NCI-H1436 treated with DMSO at 0.1 percent for 48 hours (cell line): Measurements from ENCODE around the gene SYNDIG1.

Source experiments
- DNase-seq: peaks from one replicate; lab custom pipeline; 2025; lab: John Stamatoyannopoulos, UW

Gene SYNDIG1

DNA sequence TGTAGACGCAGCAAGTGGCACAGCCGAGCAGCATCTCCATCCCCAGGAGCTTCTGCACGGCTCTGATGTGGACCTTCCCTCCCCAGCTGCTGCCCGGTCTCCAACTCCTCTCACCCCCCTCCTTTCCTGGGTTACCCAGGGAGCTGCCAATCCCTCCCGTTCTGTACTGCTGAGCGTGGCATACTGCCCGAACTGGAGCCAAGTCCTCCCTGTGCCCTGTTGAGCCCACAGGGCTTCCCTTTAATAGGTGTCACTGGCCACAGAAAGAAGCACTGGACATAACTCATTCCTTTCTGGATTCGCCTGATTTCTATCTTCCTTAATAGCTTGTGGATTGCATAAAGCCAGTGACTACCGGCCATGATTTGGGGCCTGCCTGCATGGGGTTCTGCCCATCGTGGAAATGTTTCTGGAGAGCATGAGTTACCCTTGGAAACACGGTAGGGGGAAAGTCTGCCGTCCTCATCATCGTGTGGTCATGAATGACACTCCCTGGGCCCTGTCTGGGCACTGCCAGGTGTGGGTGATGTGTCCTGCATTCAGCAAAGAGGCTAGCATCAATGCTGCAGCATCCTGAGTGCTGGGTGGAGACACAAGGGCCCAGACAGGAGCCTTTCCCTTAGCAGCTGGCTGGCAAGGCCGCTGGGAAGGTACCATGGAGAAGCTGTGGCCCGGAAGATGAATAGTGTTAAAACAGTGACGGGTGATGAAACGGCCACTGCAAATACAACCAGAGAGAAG, 189.7 kb downstream of the SYNDIG1 start:
- DNase-seq: no peak

DNA sequence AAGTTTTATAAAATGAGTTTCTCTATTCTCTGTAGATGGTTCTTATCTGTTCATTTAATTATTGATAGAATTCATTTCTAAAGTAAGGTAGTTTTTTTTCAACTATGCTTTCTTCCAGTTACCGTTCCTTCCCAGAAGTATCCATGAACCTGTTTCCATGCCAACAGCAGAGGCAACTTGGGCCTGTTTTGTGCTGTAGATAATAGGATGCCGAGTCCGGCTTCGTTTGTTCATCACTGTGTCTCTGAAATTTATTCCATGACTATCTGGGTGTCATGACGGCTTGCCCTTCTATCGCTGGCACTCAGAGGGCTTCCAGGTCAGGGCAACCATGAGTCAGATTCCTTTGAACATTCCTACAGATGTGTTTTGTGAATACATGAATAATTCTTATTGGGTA, 190.4 kb downstream of the SYNDIG1 start:
- DNase-seq: no peak

DNA sequence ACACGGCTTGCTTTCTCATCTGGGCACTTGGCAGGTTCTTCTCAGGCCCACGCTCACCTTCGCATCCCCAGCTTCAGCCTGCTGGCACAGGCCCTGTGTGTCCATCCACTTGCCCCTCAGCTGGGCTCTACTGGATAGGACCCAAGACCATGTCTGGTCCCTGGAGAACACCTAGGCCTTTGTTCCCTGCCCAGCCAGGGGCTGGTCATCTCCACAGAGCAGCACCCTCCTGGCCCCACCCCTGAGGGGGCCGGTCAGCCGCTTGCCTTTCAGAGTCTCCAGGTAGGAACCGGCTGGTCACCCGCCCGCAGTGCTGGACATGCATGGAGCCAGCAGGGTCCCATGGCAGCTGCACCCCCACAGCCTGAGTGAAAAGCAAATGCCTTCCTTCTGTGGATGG, 191.2 kb downstream of the SYNDIG1 start:
- DNase-seq: no peak

DNA sequence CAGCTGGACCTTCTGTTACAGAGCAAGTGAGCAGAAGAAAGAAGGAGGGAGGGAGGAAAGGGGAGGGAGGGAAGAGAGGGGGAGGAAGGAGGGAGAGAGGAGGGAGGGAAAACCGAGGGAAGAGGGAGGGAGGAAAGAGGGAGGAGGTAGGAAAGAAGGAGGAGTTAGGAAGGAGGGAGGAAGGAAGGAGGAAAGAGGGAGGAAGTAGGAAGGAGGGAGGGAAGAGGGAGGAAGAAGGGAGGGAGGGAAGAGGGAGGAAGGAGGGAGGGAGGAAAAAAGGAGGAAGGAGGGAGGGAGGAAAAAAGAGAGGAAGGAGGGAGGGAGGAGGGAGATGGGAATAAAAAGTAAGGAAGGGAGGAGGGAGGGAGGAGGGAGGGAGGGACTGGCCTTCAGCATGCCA, 191.8 kb downstream of the SYNDIG1 start:
- DNase-seq: no peak

DNA sequence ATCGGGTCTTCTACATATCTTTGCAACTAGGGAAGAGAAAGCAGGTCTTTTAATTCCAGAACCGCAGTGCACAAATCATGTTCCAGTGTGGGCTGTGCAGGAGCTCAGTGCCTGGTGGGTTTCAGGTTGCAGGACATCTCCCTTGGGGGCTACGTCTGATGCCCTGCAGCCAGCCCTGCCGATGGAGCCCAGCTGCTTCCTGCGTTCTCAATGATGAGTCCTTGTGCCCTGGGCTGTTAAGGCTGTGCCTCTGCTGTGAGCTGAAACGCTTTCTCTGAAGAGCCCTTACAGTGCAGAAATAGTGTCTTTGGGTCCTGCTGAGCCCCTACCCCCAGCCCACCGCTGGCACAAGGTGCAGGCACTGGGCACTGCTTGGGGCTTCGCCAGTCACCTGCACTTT, 192.9 kb downstream of the SYNDIG1 start:
- no peak for DNase-seq

DNA sequence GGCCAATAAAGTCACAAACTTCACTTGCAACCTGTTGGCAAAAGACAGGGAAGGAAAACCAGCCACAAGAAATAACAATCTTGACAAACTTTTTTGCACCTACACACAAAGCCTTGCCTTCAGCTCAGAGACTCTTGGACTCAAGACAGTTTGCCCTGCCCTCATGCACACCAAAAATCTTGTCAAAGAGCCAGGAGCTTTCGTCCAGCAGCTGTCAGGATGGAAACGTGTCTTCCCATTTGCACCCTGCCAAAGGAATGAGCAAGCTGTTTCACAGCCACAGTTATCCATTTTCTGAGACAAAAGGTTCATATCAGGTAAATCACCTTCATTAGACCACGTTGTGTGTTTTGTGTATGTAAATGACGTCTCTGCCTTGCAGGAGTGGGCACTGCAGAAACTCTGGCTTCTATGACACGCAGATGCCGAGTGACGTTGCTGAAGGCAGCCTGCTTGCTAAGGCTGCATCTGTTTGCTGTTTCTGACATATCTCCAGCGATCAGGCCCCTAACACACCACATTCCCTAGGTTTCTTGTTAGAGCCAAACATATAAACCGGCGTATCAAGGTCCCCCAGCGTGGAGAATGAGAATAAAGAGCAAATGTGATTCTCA, 193.4 kb downstream of the SYNDIG1 start:
- no peak for DNase-seq

DNA sequence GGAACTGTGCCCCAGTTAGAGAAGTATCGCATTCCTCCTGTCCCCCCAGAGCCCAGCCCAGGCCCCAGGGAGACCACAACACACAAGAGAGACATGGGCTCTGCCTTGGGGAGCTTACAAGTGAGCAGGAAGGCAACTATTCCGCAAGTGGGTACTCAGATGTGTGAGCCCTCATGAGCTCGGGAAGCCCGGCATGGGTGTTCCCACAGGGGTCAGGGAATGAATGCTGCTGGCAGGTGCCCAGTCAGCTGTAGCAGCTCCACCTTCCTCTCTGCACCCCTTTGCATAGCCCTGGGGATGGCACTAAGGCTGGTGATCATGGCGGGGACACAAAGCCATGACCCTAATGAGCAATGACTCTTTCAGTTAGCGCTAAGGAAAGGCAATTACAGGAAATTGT, 194.1 kb downstream of the SYNDIG1 start:
- DNase-seq: no peak

DNA sequence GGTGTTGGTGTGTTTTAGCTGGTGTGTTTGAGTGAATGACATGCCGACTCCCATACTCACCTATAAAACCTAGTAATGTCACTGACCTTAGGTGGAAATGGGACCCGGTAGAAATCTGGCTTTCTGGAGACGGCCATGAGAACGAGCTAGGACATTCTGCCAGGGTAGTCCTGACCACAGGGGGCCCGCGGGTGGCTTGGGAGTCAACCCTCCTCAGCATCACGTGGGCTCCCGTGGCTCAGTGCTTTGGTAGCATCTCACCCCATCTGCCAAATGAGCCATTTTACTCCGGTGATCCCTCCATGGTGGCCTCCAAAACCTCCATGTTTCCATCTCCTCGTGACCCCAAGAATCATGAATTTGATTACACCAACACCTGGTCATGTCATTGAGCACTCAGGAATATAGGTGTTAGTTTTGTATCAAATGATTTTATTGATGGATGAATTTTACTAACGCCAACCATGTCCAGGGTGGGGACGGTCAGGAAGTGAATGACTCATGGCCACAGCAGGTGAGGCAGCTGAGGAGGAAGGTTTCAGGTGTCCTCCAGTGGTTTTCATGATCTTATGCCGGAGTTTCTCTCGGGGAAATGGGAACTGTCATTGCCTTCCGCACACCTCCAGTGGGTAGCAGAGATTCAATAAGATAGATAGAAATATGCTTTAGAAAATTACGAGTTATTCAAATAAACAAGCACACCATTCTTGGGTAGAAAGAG, 195.0 kb downstream of the SYNDIG1 start:
- DNase-seq: no peak

DNA sequence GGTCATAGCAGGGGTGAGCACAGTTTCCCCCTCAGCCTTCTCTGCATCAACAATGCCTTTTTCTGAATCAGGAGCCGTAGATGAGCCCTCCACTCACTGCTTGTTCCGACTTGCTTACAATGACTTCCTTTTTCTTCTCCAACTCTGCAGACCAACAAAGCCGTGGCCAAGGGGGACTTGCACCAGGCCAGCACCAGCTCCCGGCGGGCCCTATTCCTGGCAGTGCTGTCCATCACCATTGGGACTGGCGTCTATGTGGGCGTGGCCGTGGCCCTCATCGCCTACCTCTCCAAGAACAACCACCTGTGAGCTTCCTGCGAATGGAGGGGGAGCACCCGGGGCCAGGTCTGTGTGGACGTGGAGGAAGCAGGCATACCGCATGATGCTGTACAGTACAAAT, 195.8 kb downstream of the SYNDIG1 start:
- no peak for DNase-seq

DNA sequence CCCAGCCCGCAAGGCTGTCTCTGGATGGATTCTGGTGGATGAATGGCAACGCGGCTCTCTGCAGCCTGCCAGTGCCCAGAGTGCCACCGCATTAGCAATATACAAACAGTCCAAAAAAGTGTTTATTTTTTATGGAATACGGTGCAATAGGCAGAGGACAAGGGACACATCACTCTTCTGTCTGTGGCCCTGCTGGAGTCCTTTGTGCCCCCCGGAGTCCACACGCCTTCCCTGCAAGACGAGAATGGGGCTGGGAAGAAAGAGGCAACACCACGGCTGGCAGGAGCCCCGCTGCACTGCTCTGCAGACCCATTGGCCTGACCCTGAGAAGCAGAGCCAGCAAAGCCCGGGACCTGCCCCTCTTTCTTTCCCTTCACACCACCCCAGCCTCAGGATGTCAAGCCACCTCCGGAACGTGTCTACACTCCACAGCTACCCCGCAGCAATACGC, 196.3 kb downstream of the SYNDIG1 start:
- DNase-seq: no peak

DNA sequence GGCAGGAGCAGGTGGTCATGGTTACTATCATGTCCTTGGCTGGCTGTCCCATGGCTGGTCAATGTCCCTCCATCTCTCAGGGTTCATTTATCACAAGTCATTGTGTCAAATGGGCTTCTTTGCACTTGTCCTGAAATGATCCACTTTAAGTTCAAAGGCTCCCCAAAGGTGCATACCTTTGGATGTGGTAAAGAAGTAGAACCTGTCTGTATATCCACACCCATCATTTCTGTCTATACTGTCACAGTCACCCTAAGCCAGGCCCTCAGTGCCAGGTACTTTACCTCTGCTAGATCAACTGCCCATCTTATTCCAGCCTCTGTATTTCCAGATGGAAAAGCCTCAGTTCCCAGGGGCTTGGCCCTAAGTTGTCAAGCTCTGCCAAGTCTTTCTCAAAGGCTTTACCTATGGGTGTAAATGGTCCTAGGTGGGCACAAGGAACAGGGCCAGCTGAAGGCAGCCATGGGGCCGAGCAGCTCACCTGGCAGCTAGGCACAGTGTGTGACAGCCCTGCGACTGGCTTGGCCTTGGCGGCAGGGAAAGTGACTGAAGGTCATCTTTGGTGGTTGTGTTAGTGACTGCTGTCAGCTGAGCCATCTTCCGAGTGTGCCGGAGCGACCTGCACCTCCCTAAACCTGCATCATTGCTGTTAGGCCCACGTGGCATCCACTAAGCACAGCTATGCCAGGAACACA, 198.4 kb downstream of the SYNDIG1 start:
- no peak for DNase-seq

DNA sequence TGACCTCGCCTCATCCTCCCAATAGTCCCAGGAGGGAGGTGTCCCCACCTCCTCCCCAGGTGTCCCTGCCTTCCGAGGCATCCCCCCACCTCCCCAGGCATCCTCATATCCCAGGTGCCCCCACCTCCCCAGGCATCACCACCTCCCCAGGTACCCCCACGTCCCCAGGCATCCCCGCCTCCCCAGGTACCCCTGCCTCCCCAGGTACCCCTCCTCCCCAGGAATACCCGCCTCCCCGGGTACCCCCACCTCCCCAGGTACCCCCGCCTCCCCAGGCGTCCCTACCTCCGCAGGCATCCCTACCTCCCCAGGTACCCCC, 198.9 kb downstream of the SYNDIG1 start:
- DNase-seq: no peak

DNA sequence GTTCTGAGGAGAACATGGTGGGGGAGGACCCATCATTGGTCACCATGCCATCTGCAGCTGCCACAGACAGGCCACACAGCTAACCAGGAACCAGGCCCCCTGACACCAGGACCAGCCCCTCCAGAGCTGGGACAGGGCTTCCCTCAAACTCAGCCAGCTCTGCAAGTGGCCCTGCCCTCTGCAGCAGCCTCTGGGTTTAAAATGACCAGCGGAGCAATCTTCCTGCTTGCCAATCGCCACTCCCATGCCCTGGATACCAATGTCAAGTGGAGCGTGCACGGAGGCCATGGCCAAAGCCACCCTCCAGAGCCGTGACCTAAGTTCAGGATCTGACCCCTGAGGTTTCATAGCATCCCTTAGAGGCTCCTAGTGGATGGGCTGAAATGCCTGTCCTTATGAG, 199.4 kb downstream of the SYNDIG1 start:
- DNase-seq: no peak

DNA sequence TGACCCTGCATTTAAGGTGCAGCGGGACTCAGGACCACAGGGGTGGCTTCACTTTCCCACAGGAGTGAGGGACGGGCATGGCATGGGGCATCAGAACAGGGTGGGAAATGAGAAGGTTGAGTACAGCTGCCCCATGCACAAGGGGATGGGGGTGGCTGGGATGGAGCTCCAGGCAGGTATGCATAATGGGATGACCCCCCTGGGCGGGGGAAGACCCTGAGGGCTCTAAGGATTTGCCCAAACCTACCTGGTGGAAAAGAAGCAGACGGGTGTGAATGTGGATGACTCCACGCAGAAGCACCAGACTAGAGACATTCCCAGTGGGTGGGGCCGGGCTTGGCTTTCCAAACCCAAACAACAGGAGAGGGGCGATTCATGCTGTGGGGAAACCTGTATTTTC, 200.3 kb downstream of the SYNDIG1 start:
- no peak for DNase-seq

DNA sequence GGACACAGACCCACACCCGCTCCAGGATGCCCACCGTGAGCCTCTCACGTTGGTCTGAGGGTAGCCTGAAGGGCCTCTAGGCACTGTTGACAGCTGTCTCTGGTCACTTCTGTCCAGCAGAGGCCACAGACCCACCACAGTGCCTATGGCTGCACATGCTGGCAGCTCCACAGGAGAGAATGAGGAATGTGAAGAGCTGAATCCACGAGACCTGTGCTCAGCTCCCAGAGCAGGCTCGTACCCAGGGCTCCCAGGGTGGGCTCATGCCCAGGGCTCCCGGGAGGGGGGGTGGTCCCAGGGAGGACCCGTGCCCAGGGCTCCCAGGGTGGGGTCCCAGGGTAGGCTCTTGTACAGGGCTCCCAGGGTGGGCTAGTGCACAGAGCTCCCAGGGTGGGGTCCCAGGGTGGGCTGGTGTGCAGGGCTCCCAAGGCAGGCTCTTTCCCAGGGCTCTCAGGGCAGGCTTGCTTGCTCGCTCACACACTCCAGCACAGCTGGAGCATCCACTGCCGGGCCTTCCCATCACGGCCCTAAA, 201.0 kb downstream of the SYNDIG1 start:
- no peak for DNase-seq

DNA sequence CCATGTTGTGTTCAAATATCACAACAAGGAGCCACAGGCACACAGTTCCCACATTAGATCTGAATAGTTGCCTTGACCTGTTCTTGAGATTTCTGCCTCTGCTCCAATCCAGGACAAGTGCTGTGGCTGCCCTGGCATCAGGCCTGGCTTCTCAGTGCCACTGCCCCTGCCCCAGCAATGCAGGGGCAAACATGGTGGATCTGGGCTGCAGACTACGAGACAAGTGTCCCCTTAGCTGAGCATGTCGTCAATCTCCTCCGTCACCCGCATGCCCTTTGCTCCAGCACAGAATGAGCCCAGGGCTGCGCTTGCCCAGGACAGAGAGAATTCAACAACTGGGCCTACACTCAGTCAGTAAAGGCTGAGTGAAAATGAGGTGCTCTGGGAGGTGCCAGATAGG, 201.6 kb downstream of the SYNDIG1 start:
- DNase-seq: no peak

DNA sequence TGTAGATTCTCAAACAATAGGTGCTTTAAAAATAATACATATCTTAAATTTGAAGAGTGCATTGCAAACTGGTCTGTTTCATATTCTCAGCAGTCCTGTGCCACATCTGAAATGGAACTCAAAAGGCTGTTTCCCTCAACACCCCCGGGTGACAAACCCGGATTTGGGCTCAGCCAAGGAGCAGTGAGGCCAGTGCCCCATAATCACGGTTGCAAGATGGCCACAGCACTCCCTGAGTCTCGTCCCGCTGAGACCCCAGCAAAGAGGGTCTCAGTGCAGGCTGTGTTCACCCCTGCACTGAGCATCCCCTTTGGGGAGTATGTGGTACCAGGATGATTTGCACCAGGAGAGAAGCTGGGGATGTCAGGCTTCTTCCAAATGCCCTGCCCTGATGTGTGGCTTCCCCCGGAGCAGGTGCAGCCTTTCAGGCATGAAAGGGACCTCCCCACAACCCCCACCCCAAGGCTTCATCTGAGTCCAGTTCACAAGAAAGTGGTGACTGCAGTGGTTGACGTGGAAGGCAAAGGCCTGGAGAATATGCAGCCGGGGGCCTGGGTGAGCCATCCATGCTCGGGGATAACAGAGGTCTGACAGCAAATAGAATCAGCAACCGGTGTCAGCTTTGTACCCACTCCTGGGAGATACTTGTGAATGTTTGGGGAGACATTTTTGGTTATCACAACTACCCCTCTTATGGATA, 202.9 kb downstream of the SYNDIG1 start:
- DNase-seq: no peak

DNA sequence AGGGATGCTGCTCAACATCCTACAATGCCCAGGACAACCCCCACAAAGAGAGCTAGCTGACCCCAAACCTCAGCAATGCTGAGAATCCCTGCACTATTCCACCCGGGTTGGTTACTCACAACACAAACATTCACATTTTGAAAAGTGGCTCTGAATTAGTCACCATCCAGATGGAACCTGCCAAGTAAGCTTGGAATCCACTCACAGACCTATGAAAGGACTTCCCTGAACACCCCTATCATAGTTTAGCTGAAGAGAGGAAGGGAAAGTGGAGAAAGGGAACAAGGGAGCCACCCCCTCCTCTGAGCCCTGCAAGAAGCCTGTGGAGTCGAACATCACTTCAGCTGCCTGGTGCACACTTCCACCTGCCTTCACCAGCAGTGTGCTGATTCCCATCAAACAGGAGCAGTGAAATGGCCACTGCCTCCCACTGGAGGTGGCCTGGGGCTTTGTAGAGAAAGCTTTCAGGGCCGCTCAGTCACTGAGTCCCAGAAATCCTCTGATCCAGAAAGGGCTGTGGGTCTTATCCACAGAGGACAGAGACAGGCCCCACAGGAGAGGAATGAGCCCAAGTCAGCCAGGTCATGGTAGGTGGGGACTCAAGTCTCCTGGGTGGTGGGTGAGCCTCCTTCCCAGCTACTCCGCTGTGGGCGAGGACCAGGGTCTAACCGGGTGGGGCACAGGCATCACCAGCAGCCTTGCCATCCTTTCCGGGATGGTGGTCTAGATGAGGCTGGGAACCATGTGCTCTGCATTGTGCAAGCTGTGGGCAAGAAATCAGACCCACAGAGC, 203.7 kb downstream of the SYNDIG1 start:
- no peak for DNase-seq

DNA sequence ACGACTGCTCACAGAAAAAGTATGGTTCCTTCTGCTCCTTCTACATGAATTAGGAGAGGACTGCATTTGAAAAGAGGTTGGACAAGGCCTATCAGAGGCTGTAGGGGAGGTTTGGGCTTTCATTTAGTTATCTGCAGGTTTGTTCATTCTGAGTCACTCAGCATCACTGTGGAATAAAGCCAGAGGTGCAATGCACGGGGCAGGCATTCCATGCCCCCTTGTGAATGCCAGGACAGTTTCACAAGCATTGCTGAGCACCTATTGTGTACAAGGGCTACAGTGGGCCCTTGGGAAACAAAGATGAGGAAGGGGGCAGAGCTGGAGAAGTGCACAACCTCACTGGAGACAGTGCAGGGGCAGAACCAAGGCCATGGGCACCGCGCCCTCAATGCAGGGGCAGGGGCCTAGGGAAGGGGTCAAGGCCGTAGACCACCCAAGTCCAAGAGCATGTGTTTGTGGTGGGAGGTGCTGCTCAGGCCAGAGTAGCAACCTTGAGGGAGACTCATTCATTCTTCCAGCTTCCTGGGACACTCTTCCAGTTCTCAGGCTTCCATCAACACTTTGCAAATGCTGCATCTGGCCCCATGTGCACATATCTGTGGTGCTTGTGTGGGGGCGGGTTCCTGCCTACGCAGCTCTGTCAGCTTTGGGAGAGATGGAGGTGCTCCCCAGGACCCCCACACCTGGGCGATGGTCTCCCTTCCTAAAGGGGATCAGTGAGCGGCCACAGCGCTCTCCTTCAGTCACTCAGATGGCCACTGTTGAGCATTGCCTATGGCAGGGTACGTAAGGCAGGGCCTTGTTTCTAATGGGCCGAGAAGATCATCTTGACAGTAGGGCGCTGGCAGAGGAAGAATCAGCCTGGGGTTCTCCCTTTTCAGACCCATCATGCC, 204.5 kb downstream of the SYNDIG1 start:
- DNase-seq: no peak
